Measurements from ENCODE around the gene MIA.

The MIA gene

GRCh38 chr19:40743926-40744325 lies 31.4 kb upstream of the MIA start:
- ATAC-seq: no peak
- TF ChIP-seq TCF4 (CRISPR knock-in tag; IDR thresholded peaks at IDR 0.05; ENCODE audit: borderline replicate concordance) (no peak), ZNF70 (CRISPR knock-in tag; IDR thresholded peaks at IDR 0.05) (no peak), BACH2 (CRISPR knock-in tag; IDR thresholded peaks at IDR 0.05; ENCODE audit: borderline replicate concordance) (no peak), PPARA (CRISPR knock-in tag; IDR thresholded peaks at IDR 0.05; ENCODE audit: borderline replicate concordance) (no peak), ESRRG (CRISPR knock-in tag; IDR thresholded peaks at IDR 0.05) (no peak), ZNF565 (CRISPR knock-in tag; conservative IDR thresholded peaks at IDR 0.05; ENCODE audit: low read depth) (no peak), GLIS3 (CRISPR knock-in tag; IDR thresholded peaks at IDR 0.05) (no peak), ZNF8 (CRISPR knock-in tag; IDR thresholded peaks at IDR 0.05) (no peak), OSR1 (CRISPR knock-in tag; IDR thresholded peaks at IDR 0.05) (no peak), RARB (CRISPR knock-in tag; IDR thresholded peaks at IDR 0.05) (no peak)
- TF ChIP-seq, protein P1, sequence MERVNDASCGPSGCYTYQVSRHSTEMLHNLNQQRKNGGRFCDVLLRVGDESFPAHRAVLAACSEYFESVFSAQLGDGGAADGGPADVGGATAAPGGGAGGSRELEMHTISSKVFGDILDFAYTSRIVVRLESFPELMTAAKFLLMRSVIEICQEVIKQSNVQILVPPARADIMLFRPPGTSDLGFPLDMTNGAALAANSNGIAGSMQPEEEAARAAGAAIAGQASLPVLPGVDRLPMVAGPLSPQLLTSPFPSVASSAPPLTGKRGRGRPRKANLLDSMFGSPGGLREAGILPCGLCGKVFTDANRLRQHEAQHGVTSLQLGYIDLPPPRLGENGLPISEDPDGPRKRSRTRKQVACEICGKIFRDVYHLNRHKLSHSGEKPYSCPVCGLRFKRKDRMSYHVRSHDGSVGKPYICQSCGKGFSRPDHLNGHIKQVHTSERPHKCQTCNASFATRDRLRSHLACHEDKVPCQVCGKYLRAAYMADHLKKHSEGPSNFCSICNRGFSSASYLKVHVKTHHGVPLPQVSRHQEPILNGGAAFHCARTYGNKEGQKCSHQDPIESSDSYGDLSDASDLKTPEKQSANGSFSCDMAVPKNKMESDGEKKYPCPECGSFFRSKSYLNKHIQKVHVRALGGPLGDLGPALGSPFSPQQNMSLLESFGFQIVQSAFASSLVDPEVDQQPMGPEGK (CRISPR knock-in tag; IDR thresholded peaks at IDR 0.05; ENCODE audit: borderline replicate concordance): no peak
- TF ChIP-seq, protein P2, sequence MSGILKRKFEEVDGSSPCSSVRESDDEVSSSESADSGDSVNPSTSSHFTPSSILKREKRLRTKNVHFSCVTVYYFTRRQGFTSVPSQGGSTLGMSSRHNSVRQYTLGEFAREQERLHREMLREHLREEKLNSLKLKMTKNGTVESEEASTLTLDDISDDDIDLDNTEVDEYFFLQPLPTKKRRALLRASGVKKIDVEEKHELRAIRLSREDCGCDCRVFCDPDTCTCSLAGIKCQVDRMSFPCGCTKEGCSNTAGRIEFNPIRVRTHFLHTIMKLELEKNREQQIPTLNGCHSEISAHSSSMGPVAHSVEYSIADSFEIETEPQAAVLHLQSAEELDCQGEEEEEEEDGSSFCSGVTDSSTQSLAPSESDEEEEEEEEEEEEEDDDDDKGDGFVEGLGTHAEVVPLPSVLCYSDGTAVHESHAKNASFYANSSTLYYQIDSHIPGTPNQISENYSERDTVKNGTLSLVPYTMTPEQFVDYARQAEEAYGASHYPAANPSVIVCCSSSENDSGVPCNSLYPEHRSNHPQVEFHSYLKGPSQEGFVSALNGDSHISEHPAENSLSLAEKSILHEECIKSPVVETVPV (CRISPR knock-in tag; IDR thresholded peaks at IDR 0.05): no peak
- TF ChIP-seq, protein P3, sequence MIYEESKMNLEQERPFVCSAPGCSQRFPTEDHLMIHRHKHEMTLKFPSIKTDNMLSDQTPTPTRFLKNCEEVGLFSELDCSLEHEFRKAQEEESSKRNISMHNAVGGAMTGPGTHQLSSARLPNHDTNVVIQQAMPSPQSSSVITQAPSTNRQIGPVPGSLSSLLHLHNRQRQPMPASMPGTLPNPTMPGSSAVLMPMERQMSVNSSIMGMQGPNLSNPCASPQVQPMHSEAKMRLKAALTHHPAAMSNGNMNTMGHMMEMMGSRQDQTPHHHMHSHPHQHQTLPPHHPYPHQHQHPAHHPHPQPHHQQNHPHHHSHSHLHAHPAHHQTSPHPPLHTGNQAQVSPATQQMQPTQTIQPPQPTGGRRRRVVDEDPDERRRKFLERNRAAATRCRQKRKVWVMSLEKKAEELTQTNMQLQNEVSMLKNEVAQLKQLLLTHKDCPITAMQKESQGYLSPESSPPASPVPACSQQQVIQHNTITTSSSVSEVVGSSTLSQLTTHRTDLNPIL (CRISPR knock-in tag; IDR thresholded peaks at IDR 0.05; ENCODE audit: low read depth): no peak

GRCh38 chr19:40744554-40745401 lies 30.5 kb upstream of the MIA start:
- no peak for ATAC-seq
- no peak for TF ChIP-seq SNAI2 (CRISPR knock-in tag; IDR thresholded peaks at IDR 0.05)
- TF ChIP-seq, protein P2 (CRISPR knock-in tag; IDR thresholded peaks at IDR 0.05): no peak

DNA sequence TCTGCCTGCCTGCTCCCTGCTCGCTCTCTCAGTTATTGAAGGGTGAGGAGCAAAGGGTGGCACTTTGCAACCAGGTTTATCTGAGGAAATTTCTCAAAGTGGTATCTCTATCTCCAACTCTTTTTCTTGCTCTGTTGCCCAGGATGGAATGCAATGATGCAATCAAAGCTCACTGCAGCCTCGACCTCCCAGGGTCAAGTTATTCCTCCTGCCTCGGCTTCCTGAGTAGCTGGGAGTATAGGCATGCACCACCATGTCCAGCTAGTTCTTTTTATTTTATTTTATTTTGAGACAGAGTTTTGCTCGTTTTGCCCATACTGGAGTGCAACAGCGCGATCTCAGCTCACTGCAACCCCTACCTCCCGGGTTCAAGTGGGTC lies 29.9 kb upstream of the MIA start:
- TF ChIP-seq ARNTL (CRISPR knock-in tag; IDR thresholded peaks at IDR 0.05; ENCODE audit: borderline replicate concordance, low read depth) (no peak), CSDC2 (CRISPR knock-in tag; IDR thresholded peaks at IDR 0.05) (no peak), ZFP30 (CRISPR knock-in tag; IDR thresholded peaks at IDR 0.05) (no peak), GLIS3 (CRISPR knock-in tag; IDR thresholded peaks at IDR 0.05) (no peak), ZNF70 (CRISPR knock-in tag; IDR thresholded peaks at IDR 0.05) (no peak), ZNF565 (CRISPR knock-in tag; conservative IDR thresholded peaks at IDR 0.05; ENCODE audit: low read depth) (no peak), SNAI2 (CRISPR knock-in tag; IDR thresholded peaks at IDR 0.05) (no peak), PPARA (CRISPR knock-in tag; IDR thresholded peaks at IDR 0.05; ENCODE audit: borderline replicate concordance) (no peak), RARB (CRISPR knock-in tag; IDR thresholded peaks at IDR 0.05) (no peak)
- TF ChIP-seq, protein P3 (CRISPR knock-in tag; IDR thresholded peaks at IDR 0.05; ENCODE audit: low read depth): no peak
- TF ChIP-seq, protein P2 (CRISPR knock-in tag; IDR thresholded peaks at IDR 0.05): no peak
- TF ChIP-seq, protein P4, sequence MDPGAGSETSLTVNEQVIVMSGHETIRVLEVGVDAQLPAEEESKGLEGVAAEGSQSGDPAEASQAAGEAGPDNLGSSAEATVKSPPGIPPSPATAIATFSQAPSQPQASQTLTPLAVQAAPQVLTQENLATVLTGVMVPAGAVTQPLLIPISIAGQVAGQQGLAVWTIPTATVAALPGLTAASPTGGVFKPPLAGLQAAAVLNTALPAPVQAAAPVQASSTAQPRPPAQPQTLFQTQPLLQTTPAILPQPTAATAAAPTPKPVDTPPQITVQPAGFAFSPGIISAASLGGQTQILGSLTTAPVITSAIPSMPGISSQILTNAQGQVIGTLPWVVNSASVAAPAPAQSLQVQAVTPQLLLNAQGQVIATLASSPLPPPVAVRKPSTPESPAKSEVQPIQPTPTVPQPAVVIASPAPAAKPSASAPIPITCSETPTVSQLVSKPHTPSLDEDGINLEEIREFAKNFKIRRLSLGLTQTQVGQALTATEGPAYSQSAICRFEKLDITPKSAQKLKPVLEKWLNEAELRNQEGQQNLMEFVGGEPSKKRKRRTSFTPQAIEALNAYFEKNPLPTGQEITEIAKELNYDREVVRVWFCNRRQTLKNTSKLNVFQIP (CRISPR knock-in tag; IDR thresholded peaks at IDR 0.05; ENCODE audit: borderline replicate concordance, low read depth): no peak
- ATAC-seq: no peak

All from SK-N-SH treated with all-trans-retinoic acid at 6 μM for 48 hours (cell line).